ENCODE measurements around the gene ZBED4. TPM values are rescaled to one million over a fixed set of nuclear protein-coding genes. Genes with fewer than 3 reads are reported as not detected.

ZBED4 gene
- total and polyA plus RNA-seq, 2 experiments from 2014 or later = 8.5 to 31.9 TPM

DNA sequence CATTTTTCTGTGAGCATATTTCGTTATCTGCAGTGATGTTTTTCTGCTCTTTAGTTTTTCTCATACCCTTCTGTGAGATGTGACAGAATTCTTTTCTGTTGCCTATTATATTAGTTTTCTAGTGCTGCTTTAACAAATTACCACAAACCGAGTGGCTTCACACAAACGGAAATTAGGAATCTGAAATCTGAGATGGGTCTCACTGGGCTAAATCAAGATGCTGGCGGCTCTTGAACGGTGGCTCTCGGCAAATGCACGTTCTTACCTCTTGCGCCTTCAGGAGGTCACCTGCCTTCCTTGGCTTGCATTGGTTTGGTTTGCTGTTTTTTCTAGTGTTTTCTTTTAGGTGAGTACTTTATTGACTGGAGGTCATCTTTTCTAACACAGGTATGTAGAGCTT, 13.0 kb downstream of the ZBED4 start:
- Mint-ChIP-seq H3K36me3 (ENCODE audit: low read depth) (peaks cover 59% of the 10 kb centered on the region), H3K27me3 (ENCODE audit: insufficient read depth, low read depth, poor library complexity) (peaks cover 2% of the 10 kb centered on the region), H3K27ac (no peak overlapping the region), H3K4me1 (peaks cover 3% of the 10 kb centered on the region; the same call in 2 of the 3 replicates), H3K4me3 (no peak overlapping the region), H3K9me3 (peaks cover 38% of the 10 kb centered on the region)
- no peak for DNase-seq (ENCODE audit: low spot score)
- no peak; the same call in 2 of the 3 replicates for ATAC-seq
- H3K27ac ChIP-seq (ENCODE audit: low read depth) = no peak overlapping the region
- H3F3A ChIP-seq (replicated peaks; ENCODE audit: low read depth) = no peaks in the 10 kb centered on the region; the same call in 1 of the 2 replicates
- peaks cover 98% of the 10 kb centered on the region for H3K79me2 ChIP-seq (replicated peaks; ENCODE audit: insufficient read depth)
- H3K9me2 ChIP-seq (ENCODE audit: insufficient read depth) = peaks cover 4% of the 10 kb centered on the region; the same call in 1 of the 2 replicates
- no peak overlapping the region for H2AFZ ChIP-seq
- H3K4me2 ChIP-seq = peak overlapping the region; percentile 42; the same call in 1 of the 2 replicates
- no peak for TF ChIP-seq ZNF114 (CRISPR knock-in tag; IDR thresholded peaks at IDR 0.05)
- TF ChIP-seq ETS1 (IDR thresholded peaks at IDR 0.05) = no peak
- TF ChIP-seq CREB1 (CRISPR knock-in tag; IDR thresholded peaks at IDR 0.05; ENCODE audit: low read depth) = no peak
- no peak for TF ChIP-seq NANOG (IDR thresholded peaks at IDR 0.05; ENCODE audit: borderline replicate concordance)
- no peak for TF ChIP-seq JUNB (IDR thresholded peaks at IDR 0.05; ENCODE audit: unreplicated experiment)
- no peak for TF ChIP-seq ZNF331 (CRISPR knock-in tag; IDR thresholded peaks at IDR 0.05; ENCODE audit: low read depth)
- TF ChIP-seq POLR2AphosphoS5 (IDR thresholded peaks at IDR 0.05; ENCODE audit: low read depth) = no peak
- TF ChIP-seq EZH2 (IDR thresholded peaks at IDR 0.05; ENCODE audit: low read depth, unreplicated experiment) = no peak
- TF ChIP-seq EZH2phosphoT487 (IDR thresholded peaks at IDR 0.05; ENCODE audit: unreplicated experiment) = no peak
- TF ChIP-seq, protein P1, sequence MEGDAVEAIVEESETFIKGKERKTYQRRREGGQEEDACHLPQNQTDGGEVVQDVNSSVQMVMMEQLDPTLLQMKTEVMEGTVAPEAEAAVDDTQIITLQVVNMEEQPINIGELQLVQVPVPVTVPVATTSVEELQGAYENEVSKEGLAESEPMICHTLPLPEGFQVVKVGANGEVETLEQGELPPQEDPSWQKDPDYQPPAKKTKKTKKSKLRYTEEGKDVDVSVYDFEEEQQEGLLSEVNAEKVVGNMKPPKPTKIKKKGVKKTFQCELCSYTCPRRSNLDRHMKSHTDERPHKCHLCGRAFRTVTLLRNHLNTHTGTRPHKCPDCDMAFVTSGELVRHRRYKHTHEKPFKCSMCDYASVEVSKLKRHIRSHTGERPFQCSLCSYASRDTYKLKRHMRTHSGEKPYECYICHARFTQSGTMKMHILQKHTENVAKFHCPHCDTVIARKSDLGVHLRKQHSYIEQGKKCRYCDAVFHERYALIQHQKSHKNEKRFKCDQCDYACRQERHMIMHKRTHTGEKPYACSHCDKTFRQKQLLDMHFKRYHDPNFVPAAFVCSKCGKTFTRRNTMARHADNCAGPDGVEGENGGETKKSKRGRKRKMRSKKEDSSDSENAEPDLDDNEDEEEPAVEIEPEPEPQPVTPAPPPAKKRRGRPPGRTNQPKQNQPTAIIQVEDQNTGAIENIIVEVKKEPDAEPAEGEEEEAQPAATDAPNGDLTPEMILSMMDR (conservative IDR thresholded peaks at IDR 0.05; ENCODE audit: low read depth in 2 of 2) = no peak
- TF ChIP-seq STAT1 (IDR thresholded peaks at IDR 0.05; ENCODE audit: unreplicated experiment) = no peak
- TF ChIP-seq REST (IDR thresholded peaks at IDR 0.05; ENCODE audit: unreplicated experiment) = no peak
- TF ChIP-seq, protein P2, sequence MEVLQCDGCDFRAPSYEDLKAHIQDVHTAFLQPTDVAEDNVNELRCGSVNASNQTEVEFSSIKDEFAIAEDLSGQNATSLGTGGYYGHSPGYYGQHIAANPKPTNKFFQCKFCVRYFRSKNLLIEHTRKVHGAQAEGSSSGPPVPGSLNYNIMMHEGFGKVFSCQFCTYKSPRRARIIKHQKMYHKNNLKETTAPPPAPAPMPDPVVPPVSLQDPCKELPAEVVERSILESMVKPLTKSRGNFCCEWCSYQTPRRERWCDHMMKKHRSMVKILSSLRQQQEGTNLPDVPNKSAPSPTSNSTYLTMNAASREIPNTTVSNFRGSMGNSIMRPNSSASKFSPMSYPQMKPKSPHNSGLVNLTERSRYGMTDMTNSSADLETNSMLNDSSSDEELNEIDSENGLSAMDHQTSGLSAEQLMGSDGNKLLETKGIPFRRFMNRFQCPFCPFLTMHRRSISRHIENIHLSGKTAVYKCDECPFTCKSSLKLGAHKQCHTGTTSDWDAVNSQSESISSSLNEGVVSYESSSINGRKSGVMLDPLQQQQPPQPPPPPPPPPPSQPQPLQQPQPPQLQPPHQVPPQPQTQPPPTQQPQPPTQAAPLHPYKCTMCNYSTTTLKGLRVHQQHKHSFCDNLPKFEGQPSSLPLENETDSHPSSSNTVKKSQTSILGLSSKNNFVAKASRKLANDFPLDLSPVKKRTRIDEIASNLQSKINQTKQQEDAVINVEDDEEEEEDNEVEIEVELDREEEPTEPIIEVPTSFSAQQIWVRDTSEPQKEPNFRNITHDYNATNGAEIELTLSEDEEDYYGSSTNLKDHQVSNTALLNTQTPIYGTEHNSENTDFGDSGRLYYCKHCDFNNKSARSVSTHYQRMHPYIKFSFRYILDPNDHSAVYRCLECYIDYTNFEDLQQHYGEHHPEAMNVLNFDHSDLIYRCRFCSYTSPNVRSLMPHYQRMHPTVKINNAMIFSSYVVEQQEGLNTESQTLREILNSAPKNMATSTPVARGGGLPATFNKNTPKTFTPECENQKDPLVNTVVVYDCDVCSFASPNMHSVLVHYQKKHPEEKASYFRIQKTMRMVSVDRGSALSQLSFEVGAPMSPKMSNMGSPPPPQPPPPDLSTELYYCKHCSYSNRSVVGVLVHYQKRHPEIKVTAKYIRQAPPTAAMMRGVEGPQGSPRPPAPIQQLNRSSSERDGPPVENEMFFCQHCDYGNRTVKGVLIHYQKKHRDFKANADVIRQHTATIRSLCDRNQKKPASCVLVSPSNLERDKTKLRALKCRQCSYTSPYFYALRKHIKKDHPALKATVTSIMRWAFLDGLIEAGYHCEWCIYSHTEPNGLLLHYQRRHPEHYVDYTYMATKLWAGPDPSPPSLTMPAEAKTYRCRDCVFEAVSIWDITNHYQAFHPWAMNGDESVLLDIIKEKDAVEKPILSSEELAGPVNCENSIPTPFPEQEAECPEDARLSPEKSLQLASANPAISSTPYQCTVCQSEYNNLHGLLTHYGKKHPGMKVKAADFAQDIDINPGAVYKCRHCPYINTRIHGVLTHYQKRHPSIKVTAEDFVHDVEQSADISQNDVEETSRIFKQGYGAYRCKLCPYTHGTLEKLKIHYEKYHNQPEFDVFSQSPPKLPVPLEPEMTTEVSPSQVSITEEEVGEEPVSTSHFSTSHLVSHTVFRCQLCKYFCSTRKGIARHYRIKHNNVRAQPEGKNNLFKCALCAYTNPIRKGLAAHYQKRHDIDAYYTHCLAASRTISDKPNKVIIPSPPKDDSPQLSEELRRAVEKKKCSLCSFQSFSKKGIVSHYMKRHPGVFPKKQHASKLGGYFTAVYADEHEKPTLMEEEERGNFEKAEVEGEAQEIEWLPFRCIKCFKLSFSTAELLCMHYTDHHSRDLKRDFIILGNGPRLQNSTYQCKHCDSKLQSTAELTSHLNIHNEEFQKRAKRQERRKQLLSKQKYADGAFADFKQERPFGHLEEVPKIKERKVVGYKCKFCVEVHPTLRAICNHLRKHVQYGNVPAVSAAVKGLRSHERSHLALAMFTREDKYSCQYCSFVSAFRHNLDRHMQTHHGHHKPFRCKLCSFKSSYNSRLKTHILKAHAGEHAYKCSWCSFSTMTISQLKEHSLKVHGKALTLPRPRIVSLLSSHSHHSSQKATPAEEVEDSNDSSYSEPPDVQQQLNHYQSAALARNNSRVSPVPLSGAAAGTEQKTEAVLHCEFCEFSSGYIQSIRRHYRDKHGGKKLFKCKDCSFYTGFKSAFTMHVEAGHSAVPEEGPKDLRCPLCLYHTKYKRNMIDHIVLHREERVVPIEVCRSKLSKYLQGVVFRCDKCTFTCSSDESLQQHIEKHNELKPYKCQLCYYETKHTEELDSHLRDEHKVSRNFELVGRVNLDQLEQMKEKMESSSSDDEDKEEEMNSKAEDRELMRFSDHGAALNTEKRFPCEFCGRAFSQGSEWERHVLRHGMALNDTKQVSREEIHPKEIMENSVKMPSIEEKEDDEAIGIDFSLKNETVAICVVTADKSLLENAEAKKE (CRISPR knock-in tag; IDR thresholded peaks at IDR 0.05) = no peak
- H3K4me1 ChIP-seq (ENCODE audit: insufficient read depth) = peaks cover 7% of the 10 kb centered on the region; the same call in 1 of the 2 replicates
- no peak overlapping the region for H3K4me3 ChIP-seq
- H3K36me3 ChIP-seq (ENCODE audit: insufficient read depth) = no peaks in the 10 kb centered on the region
- no peaks in the 10 kb centered on the region for H3K27me3 ChIP-seq (ENCODE audit: insufficient read depth)
- H4K20me1 ChIP-seq (replicated peaks; ENCODE audit: insufficient read depth) = peaks cover 60% of the 10 kb centered on the region
